Neutrophil (primary cell): ENCODE results near the gene USP46.

ENCODE experiments used
- H3K27ac ChIP-seq: fragments of 200-600 bp; sonication (generic); 2 replicates; pipeline ENCODE4 v1.5.1; 2016; ENCODE audit warnings: mild to moderate bottlenecking, moderate library complexity
- H3K27me3 ChIP-seq: fragments of 200-600 bp; sonication (generic); 2 replicates; pipeline ENCODE4 v1.6.0; 2016; ENCODE audit warnings: mild to moderate bottlenecking
- H3K36me3 ChIP-seq: fragments of 200-600 bp; sonication (generic); 2 replicates; pipeline ENCODE4 v1.5.1; 2017
- H3K4me1 ChIP-seq, 2 experiments: fragments of 200-600 bp in 1 of 2; sonication (generic) in 1 of 2; 1 replicate in 1 of 2; 2 replicates in 1 of 2; pipeline versions ENCODE4 v1.5.1 to v1.6.1; 2013 to 2016; ENCODE audit warnings: low read depth in 1 of 2, low read length in 1 of 2, mild to moderate bottlenecking in 1 of 2, moderate library complexity in 1 of 2; ENCODE audit not compliant: control insufficient read depth in 1 of 2, insufficient read depth in 1 of 2
- H3K4me3 ChIP-seq, 2 experiments: fragments of 200-600 bp in 1 of 2; sonication (generic) in 1 of 2; 1 replicate in 1 of 2; 2 replicates in 1 of 2; pipeline ENCODE4 v1.5.1; 2013 to 2016; ENCODE audit warnings: low read depth in 1 of 2, low read length in 1 of 2, mild to moderate bottlenecking in 1 of 2, moderate library complexity in 1 of 2
- H3K9me3 ChIP-seq: fragments of 200-600 bp; sonication (generic); 2 replicates; pipeline ENCODE4 v1.5.1; 2016
- TF ChIP-seq, protein P1 (sequence below): fragments of 200-600 bp; sonication (generic); IDR thresholded peaks from 2 replicates; pipeline ENCODE4 v1.5.1; 2016; ENCODE audit warnings: antibody characterized with exemption

The USP46 gene

DNA sequence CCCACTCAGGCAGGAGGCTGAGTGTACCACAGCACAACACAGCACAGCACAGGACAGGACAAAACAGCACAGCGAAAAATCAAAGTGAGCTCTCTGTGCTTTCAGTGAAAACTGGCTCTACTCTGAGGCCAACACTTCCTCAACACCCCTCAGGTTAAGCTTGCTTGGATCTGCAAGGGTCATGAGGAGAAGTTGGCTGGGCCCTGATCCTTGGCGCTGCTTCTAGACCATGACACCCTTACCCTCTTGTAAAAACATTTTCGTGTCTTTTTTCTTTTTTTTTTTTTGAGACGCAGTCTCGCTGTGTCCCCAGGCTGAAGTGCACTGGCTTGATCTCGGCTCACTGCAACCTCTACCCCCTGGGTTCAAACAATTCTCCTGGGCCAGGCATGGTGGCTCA is 25.3 kb downstream of the USP46 start:
- no peaks in the 10 kb centered on the region for H3K4me1 ChIP-seq
- TF ChIP-seq, protein P1, sequence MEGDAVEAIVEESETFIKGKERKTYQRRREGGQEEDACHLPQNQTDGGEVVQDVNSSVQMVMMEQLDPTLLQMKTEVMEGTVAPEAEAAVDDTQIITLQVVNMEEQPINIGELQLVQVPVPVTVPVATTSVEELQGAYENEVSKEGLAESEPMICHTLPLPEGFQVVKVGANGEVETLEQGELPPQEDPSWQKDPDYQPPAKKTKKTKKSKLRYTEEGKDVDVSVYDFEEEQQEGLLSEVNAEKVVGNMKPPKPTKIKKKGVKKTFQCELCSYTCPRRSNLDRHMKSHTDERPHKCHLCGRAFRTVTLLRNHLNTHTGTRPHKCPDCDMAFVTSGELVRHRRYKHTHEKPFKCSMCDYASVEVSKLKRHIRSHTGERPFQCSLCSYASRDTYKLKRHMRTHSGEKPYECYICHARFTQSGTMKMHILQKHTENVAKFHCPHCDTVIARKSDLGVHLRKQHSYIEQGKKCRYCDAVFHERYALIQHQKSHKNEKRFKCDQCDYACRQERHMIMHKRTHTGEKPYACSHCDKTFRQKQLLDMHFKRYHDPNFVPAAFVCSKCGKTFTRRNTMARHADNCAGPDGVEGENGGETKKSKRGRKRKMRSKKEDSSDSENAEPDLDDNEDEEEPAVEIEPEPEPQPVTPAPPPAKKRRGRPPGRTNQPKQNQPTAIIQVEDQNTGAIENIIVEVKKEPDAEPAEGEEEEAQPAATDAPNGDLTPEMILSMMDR: no peak
- H3K27ac ChIP-seq: no peak overlapping the region
- H3K9me3 ChIP-seq: no peaks in the 10 kb centered on the region
- no peaks in the 10 kb centered on the region for H3K36me3 ChIP-seq
- H3K4me3 ChIP-seq: no peak overlapping the region
- no peaks in the 10 kb centered on the region for H3K27me3 ChIP-seq

DNA sequence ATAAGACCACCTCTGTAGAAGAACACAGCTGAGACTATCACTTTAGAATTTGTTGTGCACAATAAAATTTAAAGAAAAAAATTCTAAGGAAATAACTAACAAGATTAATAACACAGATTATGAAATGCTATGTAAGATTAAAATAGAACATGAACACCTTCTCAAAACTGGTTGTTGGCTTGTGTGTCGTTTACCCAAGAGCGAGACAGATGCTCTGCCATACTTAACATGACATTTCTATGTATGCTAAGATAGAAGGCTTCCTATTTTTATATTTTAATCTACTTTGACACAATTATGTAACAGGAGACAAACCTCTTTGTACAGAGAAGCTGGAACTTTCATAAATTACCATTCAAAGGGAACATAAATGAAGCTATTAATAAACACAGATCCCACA is 30.1 kb downstream of the USP46 start:
- Histone ChIP-seq H3K9me3 (no peaks in the 10 kb centered on the region), H3K27me3 (no peaks in the 10 kb centered on the region), H3K27ac (no peak overlapping the region), H3K4me1 (no peaks in the 10 kb centered on the region), H3K36me3 (no peaks in the 10 kb centered on the region), H3K4me3 (no peak overlapping the region)
- TF ChIP-seq, protein P1: no peak

DNA sequence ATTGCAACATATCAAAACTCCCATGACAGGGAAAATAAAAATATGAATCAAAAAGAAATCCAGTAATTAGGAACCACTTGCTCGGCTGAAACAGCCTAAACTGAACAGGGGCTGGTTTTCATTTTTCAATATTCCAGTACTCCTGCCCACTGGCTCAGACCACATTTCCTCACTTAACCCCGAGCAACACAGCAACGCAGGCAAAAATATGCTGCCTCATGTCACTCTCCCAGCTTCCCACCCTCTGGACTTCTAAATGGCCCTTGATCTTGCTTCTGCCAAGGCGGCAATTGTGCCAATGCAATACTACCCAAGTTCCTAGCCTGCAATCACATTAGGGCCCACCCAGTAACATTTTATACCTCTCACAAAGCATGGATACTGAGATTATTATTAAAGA is 30.6 kb downstream of the USP46 start:
- Histone ChIP-seq H3K4me1 (no peaks in the 10 kb centered on the region), H3K4me3 (no peak overlapping the region), H3K27ac (no peak overlapping the region), H3K27me3 (no peaks in the 10 kb centered on the region), H3K36me3 (no peaks in the 10 kb centered on the region), H3K9me3 (no peaks in the 10 kb centered on the region)
- TF ChIP-seq, protein P1: no peak

DNA sequence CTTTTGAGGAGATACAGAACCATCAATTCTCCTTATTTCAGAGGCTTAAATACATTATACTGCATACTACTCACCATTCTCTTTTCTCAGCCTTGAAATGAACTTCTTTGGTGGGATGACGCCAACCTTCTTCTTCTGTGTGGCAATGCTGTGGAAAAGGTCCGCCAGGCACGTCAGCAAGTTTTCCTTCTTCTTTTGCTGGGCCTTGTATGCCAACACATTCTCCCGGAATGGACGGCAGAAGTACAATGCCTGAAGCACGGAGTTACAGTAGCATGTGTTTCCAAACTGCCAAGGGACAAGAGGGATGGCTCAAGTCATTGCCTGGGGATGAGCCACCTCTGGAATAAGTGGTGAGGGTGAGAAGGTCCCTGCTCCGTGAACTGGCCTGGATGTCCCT is 31.2 kb downstream of the USP46 start:
- no peak overlapping the region for H3K27ac ChIP-seq
- no peaks in the 10 kb centered on the region for H3K36me3 ChIP-seq
- H3K4me3 ChIP-seq: no peak overlapping the region
- no peaks in the 10 kb centered on the region for H3K9me3 ChIP-seq
- H3K4me1 ChIP-seq: no peaks in the 10 kb centered on the region
- no peaks in the 10 kb centered on the region for H3K27me3 ChIP-seq
- TF ChIP-seq, protein P1: no peak

DNA sequence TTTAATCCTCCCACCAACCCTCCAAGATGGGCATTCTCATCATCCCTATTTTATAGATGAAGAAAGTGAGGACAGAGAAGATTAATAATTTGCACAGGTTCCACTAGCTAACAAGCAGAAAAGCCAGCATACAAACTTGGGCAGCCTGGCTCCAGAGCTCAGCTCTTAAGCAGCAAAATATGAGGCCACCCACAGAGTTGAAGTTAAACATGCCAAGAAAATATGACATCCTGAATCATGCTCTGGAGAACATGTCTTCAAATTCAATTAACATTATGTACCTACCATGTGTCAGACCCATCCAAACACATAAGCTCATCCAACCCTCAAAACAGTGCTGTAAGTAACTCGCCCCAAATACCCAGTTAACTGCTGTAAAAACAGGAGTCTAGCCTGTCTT is 33.9 kb downstream of the USP46 start:
- H3K4me3 ChIP-seq: no peak overlapping the region
- no peaks in the 10 kb centered on the region for H3K4me1 ChIP-seq
- H3K27me3 ChIP-seq: no peaks in the 10 kb centered on the region
- no peaks in the 10 kb centered on the region for H3K36me3 ChIP-seq
- TF ChIP-seq, protein P1: no peak
- no peak overlapping the region for H3K27ac ChIP-seq
- no peaks in the 10 kb centered on the region for H3K9me3 ChIP-seq

DNA sequence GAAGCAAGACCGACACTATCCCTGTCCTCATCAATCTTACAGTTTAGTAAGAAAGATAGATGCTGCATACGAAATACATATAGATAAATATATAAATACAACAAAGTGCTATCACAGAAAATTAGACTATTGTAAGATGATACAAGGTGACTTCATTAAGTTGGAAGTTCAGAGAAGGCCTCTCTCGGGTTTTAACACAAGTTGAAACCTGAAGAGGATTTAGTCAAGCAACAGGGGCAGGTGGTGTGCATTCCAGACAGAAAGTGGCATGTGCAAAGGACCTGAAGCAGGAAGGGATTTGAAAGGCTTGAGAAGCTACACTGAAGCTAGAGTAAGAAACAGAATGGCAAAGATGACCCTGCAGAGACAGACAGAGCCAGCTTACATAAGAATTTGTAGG is 36.5 kb downstream of the USP46 start:
- H3K9me3 ChIP-seq: no peaks in the 10 kb centered on the region
- no peaks in the 10 kb centered on the region for H3K4me1 ChIP-seq
- H3K27me3 ChIP-seq: no peaks in the 10 kb centered on the region
- no peak overlapping the region for H3K27ac ChIP-seq
- TF ChIP-seq, protein P1: no peak
- H3K4me3 ChIP-seq: no peak overlapping the region
- no peaks in the 10 kb centered on the region for H3K36me3 ChIP-seq
